Measurements from ENCODE around the gene AKR7A3. TPM values are rescaled to one million over a fixed set of nuclear protein-coding genes. Genes with fewer than 3 reads are reported as not detected.
"Not testable (repeated sequence)": the region's sequence is repeated elsewhere in the genome, so short reads cannot be mapped to it uniquely, and the experiment has no call there.

The AKR7A3 gene
- total RNA-seq, 1 donor from 2014 or later, result 0.39 TPM

- DNase-seq, result no peak
Observed at GRCh38 chr1:19287436-19288185, 959 bp downstream of the AKR7A3 start.

DNA sequence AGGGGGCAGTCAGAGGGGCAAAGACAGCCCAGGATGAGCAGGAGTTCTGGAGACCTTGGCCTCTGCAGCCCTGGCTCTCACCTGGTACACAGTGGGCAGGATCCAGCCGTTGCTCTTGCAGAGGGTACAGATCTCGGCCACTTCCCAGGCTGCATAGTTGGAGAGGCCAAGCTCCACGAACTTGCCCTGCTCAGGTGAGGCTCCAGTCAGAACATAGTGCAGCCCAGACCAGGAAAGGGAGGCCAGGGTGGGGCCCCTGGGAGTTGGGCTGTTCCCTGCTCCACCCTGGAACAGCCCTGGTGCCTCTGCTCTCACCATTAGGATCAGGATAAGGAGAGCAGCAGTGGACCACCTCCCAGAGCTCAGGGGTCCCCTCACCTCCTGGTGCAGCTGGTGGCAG, 2.8 kb downstream of the AKR7A3 start:
- DNase-seq, result not testable (repeated sequence)

- DNase-seq, result not testable (repeated sequence)
Observed at GRCh38 chr1:19285366-19285765, 3.2 kb downstream of the AKR7A3 start.

DNA sequence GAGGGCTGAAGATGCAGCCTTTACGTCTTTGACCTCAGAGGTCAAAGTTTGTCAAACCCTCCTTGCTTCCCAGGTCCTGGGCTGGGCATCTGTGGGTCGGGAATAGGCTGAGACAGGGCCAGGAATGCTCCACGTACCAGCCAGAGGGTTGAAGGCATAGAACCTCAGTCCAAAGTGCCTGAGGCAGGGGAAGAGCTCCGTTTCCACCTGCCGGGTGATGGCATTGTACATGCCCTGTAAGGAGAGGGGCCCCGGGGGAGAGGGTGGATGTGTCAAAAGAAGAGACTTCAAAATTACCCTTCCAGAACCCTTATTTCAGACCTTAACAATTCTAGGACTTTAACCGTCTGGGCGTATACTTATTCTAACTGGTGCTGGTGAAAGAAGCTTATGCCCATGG, 3.7 kb downstream of the AKR7A3 start:
- no peak for DNase-seq

DNA sequence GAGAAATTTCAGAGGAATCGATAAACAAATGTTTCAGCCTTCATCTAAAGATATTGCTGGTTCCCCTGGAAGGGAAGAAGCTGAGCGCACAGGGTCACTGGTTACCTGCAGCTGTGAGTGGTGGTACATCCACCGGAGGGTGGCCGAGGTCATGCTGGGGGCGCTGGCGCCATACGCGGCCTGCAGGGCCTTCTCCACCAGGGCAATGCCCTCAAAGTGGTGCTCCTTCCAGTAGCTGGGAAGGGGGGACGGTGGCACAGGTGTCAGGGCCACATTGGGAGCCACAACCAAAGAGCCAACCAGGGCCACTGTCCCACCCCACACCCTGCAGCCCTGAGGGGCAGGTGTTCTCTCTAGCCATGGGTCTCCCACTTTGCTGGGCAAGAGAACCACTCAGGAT, 4.7 kb downstream of the AKR7A3 start:
- DNase-seq, result no peak

DNA sequence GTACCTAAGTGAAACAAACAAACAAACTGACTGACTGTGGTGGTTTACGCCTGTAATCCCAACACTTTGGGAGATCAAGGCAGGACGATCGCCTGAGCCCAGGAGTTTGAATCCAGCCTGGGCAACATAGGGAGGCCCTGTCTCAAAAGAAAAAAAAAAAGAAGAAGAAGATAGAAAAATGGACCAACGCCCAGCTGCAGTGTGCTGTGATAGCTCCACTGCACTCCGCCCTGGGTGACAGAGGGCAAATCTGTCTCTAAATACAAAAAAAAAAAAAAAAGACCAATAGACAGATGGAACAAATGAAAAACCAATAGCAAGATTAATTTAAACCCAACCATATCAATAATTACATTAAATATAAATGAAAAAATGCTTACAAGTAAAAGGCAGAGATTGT, 13.9 kb downstream of the AKR7A3 start:
- no peak for DNase-seq

GRCh38 chr1:19273844-19274531, 14.6 kb downstream of the AKR7A3 start:
- DNase-seq, result not testable (repeated sequence)

GRCh38 chr1:19273106-19273843, 15.3 kb downstream of the AKR7A3 start:
- no peak for DNase-seq

DNA sequence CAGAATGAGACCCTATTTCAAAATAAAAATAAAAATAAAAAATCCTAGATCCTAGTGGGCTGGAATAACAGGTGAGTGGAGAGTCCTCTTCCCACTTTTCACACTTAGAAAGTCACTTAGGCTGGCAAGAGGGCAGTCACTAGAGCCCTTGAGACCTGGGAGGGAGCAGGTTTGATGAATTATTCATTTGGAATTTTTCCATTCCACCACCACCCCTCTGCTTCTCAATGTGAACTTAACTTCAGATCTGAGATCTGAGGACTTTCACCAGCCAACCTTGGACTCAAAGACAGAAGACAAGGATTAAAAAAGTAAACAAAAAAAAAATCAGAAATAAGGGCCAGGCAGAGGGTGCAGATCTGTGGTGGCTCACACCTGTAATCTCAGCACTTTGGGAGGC, 16.5 kb downstream of the AKR7A3 start:
- DNase-seq, result no peak

- not testable (repeated sequence) for DNase-seq
Observed at GRCh38 chr1:19270343-19270730, 18.2 kb downstream of the AKR7A3 start.

DNA sequence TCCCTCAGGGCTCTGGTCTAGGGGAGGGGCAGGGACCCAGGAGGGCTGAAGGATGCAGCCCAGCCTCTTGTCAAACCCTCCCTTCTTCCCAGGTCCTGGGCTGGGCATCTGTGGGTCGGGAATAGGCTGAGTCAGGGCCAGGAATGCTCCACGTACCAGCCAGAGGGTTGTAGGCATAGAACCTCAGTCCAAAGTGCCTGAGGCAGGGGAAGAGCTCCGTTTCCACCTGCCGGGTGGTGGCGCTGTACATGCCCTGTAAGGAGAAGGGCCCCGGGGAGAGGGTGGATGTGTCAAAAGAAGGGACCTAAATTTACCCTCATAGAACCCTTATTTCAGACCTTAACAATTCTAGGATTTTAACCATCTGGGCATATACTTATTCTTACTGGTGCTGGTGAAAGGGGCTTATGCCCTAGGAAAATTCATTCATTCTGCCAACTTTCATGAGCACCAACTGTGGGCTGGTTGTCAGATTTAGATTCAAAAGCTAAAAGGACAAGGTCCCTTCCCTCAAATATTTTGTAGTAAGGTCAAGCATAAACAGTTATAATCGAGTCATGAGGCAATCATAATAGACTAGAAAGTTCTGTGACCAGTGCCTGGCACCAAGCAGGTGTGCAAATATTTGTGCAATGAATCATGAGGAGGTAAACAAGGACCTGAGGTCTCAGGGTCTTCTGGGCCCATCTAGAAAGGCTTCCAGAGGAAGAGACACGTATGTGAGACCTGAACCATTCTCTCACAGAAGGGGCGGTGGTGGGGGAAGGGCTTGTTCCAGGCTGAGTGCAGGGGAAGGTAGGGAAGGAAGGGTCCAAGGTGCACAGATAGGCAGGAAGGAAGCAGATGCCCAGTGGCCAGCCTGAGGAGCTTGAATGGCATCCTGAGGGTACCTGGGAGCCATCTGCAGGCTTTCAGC, 18.9 kb downstream of the AKR7A3 start:
- DNase-seq, result not testable (repeated sequence)

- no peak for DNase-seq
Observed at GRCh38 chr1:19268445-19268844, 20.1 kb downstream of the AKR7A3 start.

DNA sequence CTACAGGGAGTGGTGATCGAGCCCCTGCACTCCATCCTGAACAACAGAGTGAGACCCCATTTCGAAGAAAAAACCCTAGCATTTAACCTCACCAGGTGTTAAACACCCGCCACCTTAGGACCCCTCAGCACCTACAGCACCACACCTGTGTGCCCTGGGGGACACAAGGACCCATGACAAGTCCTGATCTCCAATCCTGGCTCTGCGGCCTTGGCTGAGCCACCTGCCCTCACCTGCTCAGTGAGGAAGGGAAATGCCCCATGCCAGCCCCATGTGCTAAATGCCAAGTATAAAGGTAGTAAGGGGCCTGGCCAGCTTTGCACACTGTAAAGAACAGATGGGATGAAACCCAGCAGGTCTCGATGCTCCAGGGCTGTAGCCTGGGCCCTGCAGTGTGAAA, 25.8 kb downstream of the AKR7A3 start:
- DNase-seq, result no peak

- DNase-seq, result no peak
Observed at GRCh38 chr1:19262047-19262446, 26.5 kb downstream of the AKR7A3 start.

- no peak for DNase-seq
Observed at GRCh38 chr1:19260211-19261138, 28.1 kb downstream of the AKR7A3 start.

- DNase-seq, result no peak
Observed at GRCh38 chr1:19258353-19258752, 30.2 kb downstream of the AKR7A3 start.

- DNase-seq, result no peak
Observed at GRCh38 chr1:19257178-19257914, 31.2 kb downstream of the AKR7A3 start.

- DNase-seq, result not testable (repeated sequence)
Observed at GRCh38 chr1:19256301-19256700, 32.3 kb downstream of the AKR7A3 start.

GRCh38 chr1:19255288-19255687, 33.3 kb downstream of the AKR7A3 start:
- no peak for DNase-seq

DNA sequence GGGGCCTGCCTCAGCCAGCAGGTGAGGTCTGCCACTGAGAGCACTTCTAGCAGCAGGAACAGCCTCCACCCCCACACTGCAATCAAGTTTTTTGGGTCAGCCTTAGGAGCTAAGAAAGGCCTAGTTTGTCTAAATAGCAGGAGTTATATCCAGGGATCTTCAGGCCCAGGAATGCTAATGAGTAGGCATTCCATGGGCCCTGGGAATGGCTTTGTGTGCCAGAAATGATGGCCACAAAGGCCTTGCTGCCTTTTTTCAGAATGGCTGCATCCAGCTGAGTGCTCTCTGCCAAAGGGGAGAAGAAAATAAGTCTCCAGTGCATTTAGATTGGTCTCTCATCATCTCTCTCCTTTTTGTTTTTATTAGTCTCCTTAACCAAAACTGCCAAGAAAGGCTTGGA, 34.2 kb downstream of the AKR7A3 start:
- no peak for DNase-seq

Measured in skin of body (tissue), 2 donors.